Skeletal muscle tissue (tissue), 4 donors: ENCODE data around the gene MIER2. TPM values are rescaled to one million over a fixed set of nuclear protein-coding genes. Genes with fewer than 3 reads are reported as not detected.

Source experiments
- H3K27ac ChIP-seq: one replicate; pipeline ENCODE4 v1.7.0; 2013; ENCODE audit warnings: mild to moderate bottlenecking, low read depth, low read length, inconsistent platforms
- H3K27me3 ChIP-seq, 3 donors: one replicate each; pipeline ENCODE4 v1.7.0; 2013; ENCODE audit warnings: low read length in 3 of 3; ENCODE audit not compliant: control insufficient read depth in 3 of 3, insufficient read depth in 3 of 3
- H3K36me3 ChIP-seq, 3 donors: one replicate each; pipeline ENCODE4 v1.7.0; 2013; ENCODE audit warnings: low read length in 3 of 3; ENCODE audit not compliant: control insufficient read depth in 3 of 3, insufficient read depth in 3 of 3
- H3K4me1 ChIP-seq, 3 donors: one replicate each; pipeline ENCODE4 v1.7.0; 2013; ENCODE audit warnings: low read length in 3 of 3, mild to moderate bottlenecking in 3 of 3; ENCODE audit not compliant: control insufficient read depth in 3 of 3, insufficient read depth in 3 of 3
- H3K4me3 ChIP-seq, 3 donors: one replicate each; pipeline ENCODE4 v1.7.0; 2013; ENCODE audit warnings: low read length in 3 of 3
- H3K9ac ChIP-seq, 3 donors: one replicate each; pipeline ENCODE4 v1.7.0; 2013; ENCODE audit warnings: low read length in 3 of 3, mild to moderate bottlenecking in 3 of 3, moderate library complexity in 2 of 3, low read depth in 1 of 3
- H3K9me3 ChIP-seq, 3 donors: one replicate each; pipeline ENCODE4 v1.7.0; 2013; ENCODE audit warnings: low read length in 3 of 3; ENCODE audit not compliant: control insufficient read depth in 3 of 3
- total RNA-seq: library from RNA; depleted of rRNA; stranded (reverse); fragments of >200 nt; gene quantifications from one replicate; pipeline ENCODE4 v1.2.3, GENCODE V29; 2014
- donor health status: Osteomylitis.

The MIER2 gene
- total RNA-seq, 1 donor from 2014 or later: 3.7 TPM

GRCh38 chr19:370641-371330, 26.2 kb upstream of the MIER2 start:
- H3K27ac ChIP-seq: no peak overlapping the region
- H3K27me3 ChIP-seq: peaks cover 39 to 71% (median 52%) of the 10 kb centered on the region in 3 donors
- H3K36me3 ChIP-seq: no peaks in the 10 kb centered on the region
- peaks cover 0 to 14% (median 11%) of the 10 kb centered on the region in 3 donors for H3K4me1 ChIP-seq
- peaks cover 0 to 2% (median 0%) of the 10 kb centered on the region in 3 donors for H3K9me3 ChIP-seq
- no peak overlapping the region for H3K9ac ChIP-seq
- H3K4me3 ChIP-seq: no peak overlapping the region

GRCh38 chr19:369876-370275, 25.3 kb upstream of the MIER2 start:
- H3K4me3 ChIP-seq: no peak overlapping the region
- no peak overlapping the region for H3K27ac ChIP-seq
- H3K27me3 ChIP-seq: peaks cover 34 to 70% (median 56%) of the 10 kb centered on the region in 3 donors
- no peaks in the 10 kb centered on the region for H3K36me3 ChIP-seq
- H3K9me3 ChIP-seq: peaks cover 0 to 2% (median 0%) of the 10 kb centered on the region in 3 donors
- H3K9ac ChIP-seq: no peak overlapping the region
- peaks cover 0 to 14% (median 11%) of the 10 kb centered on the region in 3 donors for H3K4me1 ChIP-seq

DNA sequence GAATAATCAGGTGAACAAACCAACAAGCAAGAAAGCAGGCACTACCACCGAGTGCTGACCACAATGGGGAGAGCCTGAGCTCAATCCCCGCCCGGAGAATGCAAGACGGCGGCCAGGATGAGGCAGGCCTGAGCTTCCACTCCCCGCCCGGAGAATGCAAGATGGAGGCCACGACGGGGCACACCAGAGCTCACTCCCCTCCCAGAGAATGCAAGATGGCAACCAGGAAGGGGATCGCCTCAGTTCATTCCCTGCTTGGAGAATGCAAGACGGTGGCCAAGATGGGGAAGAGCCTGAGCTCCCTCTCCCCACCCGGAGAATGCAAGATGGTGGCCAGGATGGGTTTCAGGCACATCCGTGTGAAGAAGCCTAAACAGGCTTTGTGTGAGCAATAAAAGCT, 24.7 kb upstream of the MIER2 start:
- H3K27me3 ChIP-seq: peaks cover 28 to 67% (median 56%) of the 10 kb centered on the region in 3 donors
- peaks cover 0 to 14% (median 11%) of the 10 kb centered on the region in 3 donors for H3K4me1 ChIP-seq
- no peak overlapping the region for H3K9ac ChIP-seq
- peaks cover 0 to 2% (median 0%) of the 10 kb centered on the region in 3 donors for H3K9me3 ChIP-seq
- no peak overlapping the region for H3K27ac ChIP-seq
- H3K36me3 ChIP-seq: no peaks in the 10 kb centered on the region
- H3K4me3 ChIP-seq: no peak overlapping the region

- no peak overlapping the region for H3K4me3 ChIP-seq
- H3K27me3 ChIP-seq: peaks cover 23 to 61% (median 51%) of the 10 kb centered on the region in 3 donors
- H3K9ac ChIP-seq: no peak overlapping the region
- no peak overlapping the region for H3K27ac ChIP-seq
- H3K9me3 ChIP-seq: peaks cover 0 to 2% (median 0%) of the 10 kb centered on the region in 3 donors
- H3K4me1 ChIP-seq: peaks cover 0 to 14% (median 11%) of the 10 kb centered on the region in 3 donors
- no peaks in the 10 kb centered on the region for H3K36me3 ChIP-seq
Measured at GRCh38 chr19:368630-369024, 24.0 kb upstream of the MIER2 start.

GRCh38 chr19:367963-368629, 23.5 kb upstream of the MIER2 start:
- peaks cover 22 to 57% (median 45%) of the 10 kb centered on the region in 3 donors for H3K27me3 ChIP-seq

DNA sequence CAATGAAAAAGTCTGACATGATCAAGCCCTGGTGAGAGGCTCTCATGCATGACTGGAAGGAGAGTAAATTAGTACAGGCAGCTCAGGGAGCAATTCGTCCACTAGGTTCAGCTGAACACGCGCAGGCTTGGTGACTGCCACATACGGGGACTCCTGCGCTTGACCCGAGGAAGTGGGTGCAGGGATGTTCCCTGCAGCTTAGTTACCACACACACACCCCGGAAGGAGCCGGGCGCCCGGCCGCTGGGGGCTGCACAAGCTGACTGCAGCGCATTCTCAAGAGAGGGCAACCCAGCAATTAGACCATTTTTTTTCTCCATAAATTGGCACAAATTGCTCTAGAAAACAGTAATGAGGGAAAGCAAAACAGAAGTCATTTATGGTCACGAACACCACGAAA, 23.0 kb upstream of the MIER2 start:
- no peak overlapping the region for H3K4me3 ChIP-seq
- peaks cover 0 to 11% (median 10%) of the 10 kb centered on the region in 3 donors for H3K4me1 ChIP-seq
- H3K9me3 ChIP-seq: peaks cover 0 to 2% (median 0%) of the 10 kb centered on the region in 3 donors
- no peak overlapping the region for H3K9ac ChIP-seq
- peaks cover 17 to 52% (median 40%) of the 10 kb centered on the region in 3 donors for H3K27me3 ChIP-seq
- H3K27ac ChIP-seq: no peak overlapping the region
- no peaks in the 10 kb centered on the region for H3K36me3 ChIP-seq

More at GRCh38 chr19:367963-368629, 23.5 kb upstream of the MIER2 start:
- peaks cover 0 to 14% (median 11%) of the 10 kb centered on the region in 3 donors for H3K4me1 ChIP-seq
- H3K9me3 ChIP-seq: peaks cover 0 to 2% (median 0%) of the 10 kb centered on the region in 3 donors
- no peak overlapping the region for H3K9ac ChIP-seq
- no peak overlapping the region for H3K27ac ChIP-seq
- no peaks in the 10 kb centered on the region for H3K36me3 ChIP-seq
- no peak overlapping the region for H3K4me3 ChIP-seq

GRCh38 chr19:366951-367350, 22.4 kb upstream of the MIER2 start:
- Histone ChIP-seq H3K9me3 (peaks cover 0 to 2% (median 0%) of the 10 kb centered on the region in 3 donors), H3K4me1 (peaks cover 0 to 5% (median 4%) of the 10 kb centered on the region in 3 donors), H3K27ac (no peak overlapping the region), H3K27me3 (peaks cover 11 to 48% (median 34%) of the 10 kb centered on the region in 3 donors), H3K36me3 (no peaks in the 10 kb centered on the region), H3K4me3 (no peak overlapping the region), H3K9ac (no peak overlapping the region)

- no peaks in the 10 kb centered on the region for H3K36me3 ChIP-seq
- no peak overlapping the region for H3K4me3 ChIP-seq
- no peaks in the 10 kb centered on the region for H3K4me1 ChIP-seq
- no peak overlapping the region for H3K9ac ChIP-seq
- peaks cover 0 to 2% (median 0%) of the 10 kb centered on the region in 3 donors for H3K9me3 ChIP-seq
- H3K27ac ChIP-seq: no peak overlapping the region
- H3K27me3 ChIP-seq: peaks cover 4 to 43% (median 28%) of the 10 kb centered on the region in 3 donors
Measured at GRCh38 chr19:366205-366783, 21.7 kb upstream of the MIER2 start.

DNA sequence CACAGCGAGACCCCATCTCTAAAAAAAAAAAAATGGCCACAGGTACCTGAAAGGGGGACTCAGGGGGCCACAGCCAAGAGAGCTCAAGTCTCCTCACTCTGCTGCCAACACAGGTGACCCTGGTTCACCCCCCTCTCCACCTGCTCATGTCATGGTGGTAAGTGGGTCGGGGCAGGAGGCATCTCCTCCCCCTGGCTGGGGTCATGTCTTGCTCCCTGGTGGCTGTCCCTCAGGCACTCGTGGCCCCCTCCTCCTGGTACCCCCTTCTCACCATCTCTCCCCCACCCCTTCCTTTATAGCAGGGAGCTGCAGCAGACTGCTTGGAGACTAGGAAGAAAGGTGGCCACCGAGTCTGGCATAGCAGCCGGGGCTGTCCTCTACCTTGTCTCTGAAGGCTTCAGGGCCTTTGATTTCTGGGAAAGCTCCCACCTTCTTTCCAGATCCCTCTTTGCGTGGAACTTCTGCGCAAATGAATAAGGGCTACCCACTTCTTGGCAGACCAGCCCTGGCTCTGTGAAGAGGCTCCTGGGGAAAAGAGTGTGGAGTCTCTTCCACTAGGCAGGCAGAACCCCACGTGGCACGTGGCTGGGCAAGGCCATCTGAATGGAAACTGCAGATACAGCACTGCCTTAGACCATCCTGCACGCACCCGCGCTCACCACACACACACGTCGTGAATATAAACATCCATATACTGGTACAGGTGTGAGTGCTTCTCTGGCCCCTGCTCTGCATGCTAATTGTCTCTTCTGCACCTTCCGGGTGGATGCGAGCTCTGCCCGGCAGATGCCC, 20.1 kb upstream of the MIER2 start:
- Histone ChIP-seq H3K9me3 (peaks cover 0 to 2% (median 0%) of the 10 kb centered on the region in 3 donors), H3K27me3 (peaks cover 7 to 40% (median 22%) of the 10 kb centered on the region in 3 donors), H3K27ac (no peak overlapping the region), H3K9ac (no peak overlapping the region), H3K4me3 (no peak overlapping the region), H3K4me1 (no peaks in the 10 kb centered on the region), H3K36me3 (no peaks in the 10 kb centered on the region)
